Keratinocyte (primary cell): ENCODE data around the gene MRPS5. TPM values are rescaled to one million over a fixed set of nuclear protein-coding genes. Genes with fewer than 3 reads are reported as not detected.

Source experiments
- DNase-seq: peaks from one replicate; pipeline ENCODE4 v3.0.0-alpha.2; 2011; ENCODE audit warnings: low read depth, missing footprints, low spot score
- FAIRE-seq: peaks from 2 replicates; lab custom pipeline; 2011; peaks lifted over from hg19 to GRCh38; lab: Jason Lieb, UNC
- H2AFZ ChIP-seq: 2 replicates; pipeline ENCODE4 v1.6.0; 2012; ENCODE audit warnings: low read length, control low read depth, inconsistent platforms; ENCODE audit not compliant: control insufficient read depth
- H3K27ac ChIP-seq: 2 replicates; pipeline ENCODE4 v1.5.1; 2011; ENCODE audit warnings: low read length; ENCODE audit not compliant: control insufficient read depth, insufficient read depth
- H3K27me3 ChIP-seq: 3 replicates; pipeline ENCODE4 v1.6.0; 2011; ENCODE audit warnings: low read length; ENCODE audit not compliant: control insufficient read depth, insufficient read depth; ENCODE audit errors: extremely low read depth
- H3K36me3 ChIP-seq, 2 experiments: 2 replicates in 1 of 2; 3 replicates in 1 of 2; pipeline ENCODE4 v1.5.1; 2011; ENCODE audit warnings: low read length in 2 of 2, mild to moderate bottlenecking in 1 of 2; ENCODE audit not compliant: control insufficient read depth in 2 of 2, insufficient read depth in 2 of 2; ENCODE audit errors: extremely low read depth in 1 of 2
- H3K4me1 ChIP-seq: 3 replicates; pipeline ENCODE4 v1.5.1; 2011; ENCODE audit warnings: low read length; ENCODE audit not compliant: control insufficient read depth, insufficient read depth; ENCODE audit errors: extremely low read depth
- H3K4me2 ChIP-seq: 3 replicates; pipeline ENCODE4 v1.6.0; 2011; ENCODE audit warnings: low read depth, low read length; ENCODE audit not compliant: control insufficient read depth, insufficient read depth; ENCODE audit errors: extremely low read depth
- H3K4me3 ChIP-seq, 3 experiments: fragments of 200-600 bp in 1 of 3; sonication (generic) in 1 of 3; 2 replicates in 2 of 3; 3 replicates in 1 of 3; pipeline ENCODE4 v1.5.1; 2011 to 2016; ENCODE audit warnings: low read length in 3 of 3, mild to moderate bottlenecking in 3 of 3, control low read depth in 2 of 3, inconsistent platforms in 1 of 3, low read depth in 1 of 3, mixed read lengths in 1 of 3, mixed run types in 1 of 3, moderate library complexity in 1 of 3; ENCODE audit not compliant: control insufficient read depth in 2 of 3, insufficient read depth in 2 of 3; ENCODE audit errors: extremely low read depth in 1 of 3
- H3K79me2 ChIP-seq: 2 replicates; pipeline ENCODE4 v1.6.0; 2012; ENCODE audit warnings: low read length; ENCODE audit not compliant: control insufficient read depth, insufficient read depth
- H3K9ac ChIP-seq: 3 replicates; pipeline ENCODE4 v1.6.0; 2011; ENCODE audit warnings: low read length; ENCODE audit not compliant: control insufficient read depth, insufficient read depth; ENCODE audit errors: extremely low read depth
- H3K9me1 ChIP-seq: 3 replicates; pipeline ENCODE4 v1.6.0; 2011; ENCODE audit warnings: low read length; ENCODE audit not compliant: control insufficient read depth, insufficient read depth; ENCODE audit errors: extremely low read depth
- H3K9me3 ChIP-seq: 2 replicates; pipeline ENCODE4 v1.5.1; 2012; ENCODE audit warnings: low read depth, low read length; ENCODE audit not compliant: control insufficient read depth
- H4K20me1 ChIP-seq: 3 replicates; pipeline ENCODE4 v1.6.0; 2011; ENCODE audit warnings: low read length; ENCODE audit not compliant: control insufficient read depth, insufficient read depth; ENCODE audit errors: extremely low read depth
- EZH2 ChIP-seq: IDR thresholded peaks from one replicate; pipeline ENCODE4 v1.6.1; 2012; ENCODE audit warnings: inconsistent platforms, mild to moderate bottlenecking, low read length, moderate library complexity
- dilution Hi-C: fragments of 300-500 bp; cut with MboI; formaldehyde crosslinking; loops from one replicate; pipeline ENCODE4 v1.7.0; 2020; ENCODE audit warnings: low sequenced_read_pairs; ENCODE audit not compliant: extremely low pct_ligation_motif_present
- polyA plus RNA-seq, 5 experiments: library from polyadenylated mRNA; depleted of rRNA in 3 of 5; stranded (reverse) in 3 of 5; stranded (forward) in 1 of 5; unstranded in 1 of 5; fragments of >200 nt; gene quantifications; 1 replicate in 1 of 5; 2 replicates in 3 of 5; 3 replicates in 1 of 5; pipeline versions ENCODE4 v1.2.1 to v1.2.3, GENCODE V29; 2011 to 2012; ENCODE audit warnings: missing spikeins in 2 of 5, low read depth in 1 of 5, low replicate concordance in 1 of 5
- TF ChIP-seq, protein P1 (sequence below), 3 experiments: IDR thresholded peaks in 1 of 3; conservative IDR thresholded peaks in 1 of 3; optimal IDR thresholded peaks in 1 of 3; 2 replicates in 2 of 3; 3 replicates in 1 of 3; pipeline versions ENCODE3 to v1.5.1; 2011; ENCODE audit warnings: low read length in 3 of 3, mild to moderate bottlenecking in 3 of 3, moderate library complexity in 2 of 3, control low read depth in 1 of 3, inconsistent platforms in 1 of 3; ENCODE audit not compliant: insufficient read depth in 2 of 3; ENCODE audit errors: extremely low read depth in 1 of 3

Gene MRPS5
- polyA plus RNA-seq, 1 donor (not counting 4 experiments of a cell fraction or from before 2014, with no cell fraction given): 64.9 TPM

DNA sequence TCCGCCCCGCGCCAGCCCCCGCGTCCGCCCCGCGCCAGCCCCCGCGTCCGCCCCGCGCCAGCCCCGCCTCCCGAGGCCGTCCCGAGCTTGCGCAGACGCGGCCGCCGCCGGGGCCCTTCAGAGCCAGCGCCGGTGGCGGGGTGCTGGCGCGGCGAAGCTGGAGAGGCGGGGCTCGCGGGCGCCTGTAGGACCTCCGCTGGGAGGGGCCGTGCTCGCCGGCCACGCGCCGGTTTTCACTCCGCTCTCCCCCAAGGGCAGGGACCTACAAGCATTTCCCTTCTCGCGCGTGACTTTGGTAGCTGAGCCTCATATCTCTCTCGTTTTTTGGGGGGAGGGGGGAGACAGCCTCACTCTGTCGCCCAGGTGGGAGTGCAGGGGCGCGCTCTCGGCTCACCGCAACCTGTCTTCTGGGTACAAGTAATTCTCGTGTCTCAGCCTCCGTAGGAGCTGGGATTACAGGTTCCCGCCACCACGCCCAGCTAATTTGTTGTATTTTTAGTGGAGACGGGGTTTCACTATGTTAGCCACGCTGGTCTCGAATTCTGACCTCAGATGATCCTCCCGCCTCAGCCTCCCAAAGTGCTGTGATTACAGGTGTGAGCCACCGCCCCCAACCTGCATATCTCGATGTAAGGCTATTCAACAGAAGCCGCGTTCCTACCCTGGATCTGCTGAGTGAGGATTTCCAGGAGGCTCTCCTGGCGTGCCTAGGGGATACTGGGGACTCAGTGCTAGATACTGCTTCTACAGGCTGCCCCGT, 38.3 kb upstream of the MRPS5 start, which contains the start of gene ZNF514:
TSS of gene ZNF514 (minus strand) at position 159 of the 760 bp plus-strand sequence. CDS start 6,595 bp downstream, outside the sequence.
- Histone ChIP-seq H3K79me2 (peaks cover 14% of the 10 kb centered on the region), H2AFZ (peak within 1 kb of the TSS; percentile 90)

DNA sequence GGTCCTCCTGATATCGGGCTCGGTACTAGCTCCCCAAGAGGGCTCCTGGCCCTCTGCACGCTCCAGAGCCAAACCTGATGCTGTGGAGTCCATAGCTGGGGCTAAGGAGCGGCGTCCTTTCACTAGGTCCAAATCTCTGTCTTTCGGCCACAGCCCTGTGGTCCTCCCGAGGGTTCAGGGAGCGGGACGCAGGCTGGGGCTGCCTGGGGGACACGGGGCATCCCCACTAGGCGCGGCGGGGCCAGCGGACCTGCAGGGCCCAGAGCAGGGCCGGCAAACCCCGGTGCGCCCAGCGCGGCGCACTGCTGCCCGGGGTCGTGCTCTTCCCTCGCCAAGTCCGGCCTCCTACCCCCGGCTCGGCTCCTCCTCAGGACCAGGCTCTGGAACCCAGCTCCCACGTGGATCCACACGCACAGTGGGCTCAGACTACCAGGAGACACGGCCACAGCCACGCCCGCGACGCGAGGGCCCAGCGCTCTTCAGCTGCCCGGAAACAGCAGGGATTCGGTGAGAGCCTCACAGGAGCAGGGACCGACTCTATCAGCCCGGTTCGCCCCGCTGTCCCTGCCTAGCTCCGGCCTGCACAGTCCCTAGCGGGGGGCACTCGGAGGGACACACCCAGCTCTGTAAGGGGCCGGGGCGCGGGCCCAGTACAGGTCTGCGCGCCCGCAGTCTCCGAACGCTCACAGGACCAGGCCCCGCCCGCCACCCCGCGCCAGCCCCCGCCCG, 37.4 kb upstream of the MRPS5 start:
- Histone ChIP-seq H3K4me3 (peak overlapping the region; percentile 56 to 74 (median 71)), H3K4me1 (peaks cover 8% of the 10 kb centered on the region), H3K36me3 (peaks cover 14 to 16% of the 10 kb centered on the region in 2 experiments), H3K9me3 (no peaks in the 10 kb centered on the region), H3K27me3 (no peaks in the 10 kb centered on the region), H4K20me1 (no peaks in the 10 kb centered on the region), H3K4me2 (peak overlapping the region; percentile 86), H3K79me2 (peaks cover 6% of the 10 kb centered on the region), H2AFZ (peak overlapping the region; percentile 90), H3K9me1 (peaks cover 2% of the 10 kb centered on the region), H3K9ac (peak overlapping the region; percentile 79), H3K27ac (peak overlapping the region; percentile 11)
- TF ChIP-seq, protein P1, sequence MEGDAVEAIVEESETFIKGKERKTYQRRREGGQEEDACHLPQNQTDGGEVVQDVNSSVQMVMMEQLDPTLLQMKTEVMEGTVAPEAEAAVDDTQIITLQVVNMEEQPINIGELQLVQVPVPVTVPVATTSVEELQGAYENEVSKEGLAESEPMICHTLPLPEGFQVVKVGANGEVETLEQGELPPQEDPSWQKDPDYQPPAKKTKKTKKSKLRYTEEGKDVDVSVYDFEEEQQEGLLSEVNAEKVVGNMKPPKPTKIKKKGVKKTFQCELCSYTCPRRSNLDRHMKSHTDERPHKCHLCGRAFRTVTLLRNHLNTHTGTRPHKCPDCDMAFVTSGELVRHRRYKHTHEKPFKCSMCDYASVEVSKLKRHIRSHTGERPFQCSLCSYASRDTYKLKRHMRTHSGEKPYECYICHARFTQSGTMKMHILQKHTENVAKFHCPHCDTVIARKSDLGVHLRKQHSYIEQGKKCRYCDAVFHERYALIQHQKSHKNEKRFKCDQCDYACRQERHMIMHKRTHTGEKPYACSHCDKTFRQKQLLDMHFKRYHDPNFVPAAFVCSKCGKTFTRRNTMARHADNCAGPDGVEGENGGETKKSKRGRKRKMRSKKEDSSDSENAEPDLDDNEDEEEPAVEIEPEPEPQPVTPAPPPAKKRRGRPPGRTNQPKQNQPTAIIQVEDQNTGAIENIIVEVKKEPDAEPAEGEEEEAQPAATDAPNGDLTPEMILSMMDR (optimal IDR thresholded peaks at IDR 0.05 in 1 of 3, IDR thresholded peaks at IDR 0.05 in 1 of 3, conservative IDR thresholded peaks at IDR 0.05 in 1 of 3; ENCODE audit: extremely low read depth in 1 of 3, insufficient read depth in 2 of 3, low read length in 3 of 3): no peak
- no peak for TF ChIP-seq EZH2
- DNase-seq: no peak
- dilution Hi-C loops: no loop called here
- FAIRE-seq: no peak

More for the DNA sequence above, 38.3 kb upstream of the MRPS5 start, which contains the start of gene ZNF514:
- H3K9ac ChIP-seq: peak within 1 kb of the TSS; percentile 79
- H3K4me3 ChIP-seq: peak within 1 kb of the TSS; percentile 56 to 74 (median 71)
- FAIRE-seq: no peak
- DNase-seq: no peak
- no peaks in the 10 kb centered on the region for H3K27me3 ChIP-seq
- peaks cover 13% of the 10 kb centered on the region for H3K4me1 ChIP-seq
- H3K4me2 ChIP-seq: peak within 1 kb of the TSS; percentile 86
- H3K27ac ChIP-seq: peak within 1 kb of the TSS; percentile 11
- peaks cover 2% of the 10 kb centered on the region for H3K9me1 ChIP-seq
- H3K36me3 ChIP-seq: peaks cover 9 to 13% of the 10 kb centered on the region in 2 experiments
- TF ChIP-seq, protein P1 (optimal IDR thresholded peaks at IDR 0.05 in 1 of 3, IDR thresholded peaks at IDR 0.05 in 1 of 3, conservative IDR thresholded peaks at IDR 0.05 in 1 of 3; ENCODE audit: extremely low read depth in 1 of 3, insufficient read depth in 2 of 3, low read length in 3 of 3): no peak
- TF ChIP-seq EZH2: no peak
- dilution Hi-C loops: no loop called here
- H4K20me1 ChIP-seq: no peaks in the 10 kb centered on the region
- no peaks in the 10 kb centered on the region for H3K9me3 ChIP-seq
